Activated naive CD4-positive, alpha-beta T cell treated with anti-CD3 and anti-CD28 coated beads, Interleukin-2, amount 50 U/mL, for 72 hours (primary cell): Measurements from ENCODE around the gene TPGS2. TPM values are rescaled to one million over a fixed set of nuclear protein-coding genes. Genes with fewer than 3 reads are reported as not detected.

Source experiments
- total RNA-seq, 2 donors: library from RNA; stranded (reverse); gene quantifications; one replicate each; pipeline ENCODE4 v1.2.3, GENCODE V29; 2022

TPGS2 gene
- total RNA-seq, 2 donors from 2014 or later = 52.8 to 99.0 TPM

Other genes with a start within 250 kb of the TPGS2 start
- 10 to 100 TPM in 1 of 2 donors, 1 to 10 TPM in 1; 8.2 to 13.2 TPM for gene KIAA1328, start 125 bp upstream of the TPGS2 start, total RNA-seq